Right renal pelvis (tissue), 4 donors: ENCODE measurements around the gene PRR16. TPM values are rescaled to one million over a fixed set of nuclear protein-coding genes. Genes with fewer than 3 reads are reported as not detected.
"Not testable (repeated sequence)": the region's sequence is repeated elsewhere in the genome, so short reads cannot be mapped to it uniquely, and the experiment has no call there.

Experiments used
- DNase-seq, 4 donors: peaks; one replicate each; pipeline ENCODE4 v3.0.0-alpha.2; 2013; ENCODE audit warnings: low read depth in 4 of 4, low spot score in 3 of 4, missing footprints in 1 of 4
- polyA plus RNA-seq, 4 donors: library from polyadenylated mRNA; unstranded; fragments of 120-200 nt; gene quantifications; one replicate each; pipeline ENCODE4 v1.2.1, GENCODE V29; 2013; ENCODE audit not compliant: insufficient read length in 4 of 4

Gene PRR16
- polyA plus RNA-seq, 4 donors: 2.8 to 6.1 (median 4.8) TPM

GRCh38 chr5:120630550-120630949 lies 166.4 kb downstream of the PRR16 start:
- DNase-seq: no peak

- no peak for DNase-seq
These were observed 167.5 kb downstream of the PRR16 start for GRCh38 chr5:120631611-120632010.

GRCh38 chr5:120632430-120632829 lies 168.3 kb downstream of the PRR16 start:
- no peak for DNase-seq

- DNase-seq: no peak
These were observed 174.3 kb downstream of the PRR16 start for GRCh38 chr5:120638449-120638848.

- DNase-seq: no peak
These were observed 176.7 kb downstream of the PRR16 start for GRCh38 chr5:120640778-120641177.

- no peak for DNase-seq
These were observed 180.4 kb downstream of the PRR16 start for GRCh38 chr5:120644516-120644915.

- DNase-seq: peak in 2 of 4 donors; percentile 5 to 7
These were observed 191.8 kb downstream of the PRR16 start for GRCh38 chr5:120655828-120656435.

- DNase-seq: no peak
These were observed 193.0 kb downstream of the PRR16 start for GRCh38 chr5:120657104-120657503.

GRCh38 chr5:120677481-120677880 lies 213.4 kb downstream of the PRR16 start:
- DNase-seq: no peak

- no peak for DNase-seq
These were observed 214.2 kb downstream of the PRR16 start for GRCh38 chr5:120678279-120678678.

- no peak for DNase-seq
These were observed 218.8 kb downstream of the PRR16 start for GRCh38 chr5:120682851-120683250.

GRCh38 chr5:120683580-120683979 lies 219.5 kb downstream of the PRR16 start:
- no peak for DNase-seq

- DNase-seq: no peak
These were observed 220.1 kb downstream of the PRR16 start for GRCh38 chr5:120684213-120684612.

- no peak for DNase-seq
These were observed 220.8 kb downstream of the PRR16 start for GRCh38 chr5:120684749-120685415.

- DNase-seq: no peak
These were observed 226.7 kb downstream of the PRR16 start for GRCh38 chr5:120690621-120691407.

- DNase-seq: no peak
These were observed 228.2 kb downstream of the PRR16 start for GRCh38 chr5:120692325-120692724.

GRCh38 chr5:120695368-120695880 lies 231.3 kb downstream of the PRR16 start:
- DNase-seq: no peak

GRCh38 chr5:120697147-120697546 lies 233.0 kb downstream of the PRR16 start:
- DNase-seq: no peak

- DNase-seq: not testable (repeated sequence)
These were observed 233.7 kb downstream of the PRR16 start for GRCh38 chr5:120697670-120698327.

- not testable (repeated sequence) for DNase-seq
These were observed 236.6 kb downstream of the PRR16 start for GRCh38 chr5:120700653-120701052.
